ENCODE data around the gene MMAB. TPM values are rescaled to one million over a fixed set of nuclear protein-coding genes. Genes with fewer than 3 reads are reported as not detected.
A peak's percentile ranks its signal among the peaks of the same experiment; 100 is the strongest.

MMAB gene
- total and polyA plus RNA-seq, 10 of the 15 experiments (the other 5 are each of a cell fraction or from before 2014, with no cell fraction given) = 10.6 to 65.3 (median 45.2) TPM

GRCh38 chr12:109519787-109520186 is 53.5 kb downstream of the MMAB start:
- SMC1A ChIA-PET (ENCODE audit: uncharacterized antibody, unreplicated experiment) = interaction anchor here (1.7 kb wide), 1 partner anchor 258 kb away, joined by 10 read pairs; no protein-coding TSS in a partner anchor
- RAD21 ChIA-PET (ENCODE audit: unreplicated experiment) = no interaction called here
- Histone ChIP-seq H4K20me1 (ENCODE audit: control insufficient read depth, insufficient read depth) (peaks cover 2% of the 10 kb centered on the region; the same call in 1 of the 2 replicates), H3K27ac (ENCODE audit: control insufficient read depth, insufficient read depth) (no peak overlapping the region), H3K36me3 (ENCODE audit: control insufficient read depth in 2 of 2, insufficient read depth in 2 of 2, low read length in 1 of 2) (peaks cover 6 to 15% of the 10 kb centered on the region in 2 experiments), H3K4me1 (ENCODE audit: control insufficient read depth, insufficient read depth, low read length) (no peaks in the 10 kb centered on the region), H3K4me2 (ENCODE audit: control insufficient read depth, insufficient read depth) (no peak overlapping the region), H2AFZ (ENCODE audit: control insufficient read depth, low read depth, low read length) (no peak overlapping the region), H3K79me2 (ENCODE audit: control insufficient read depth, insufficient read depth, low read length) (no peaks in the 10 kb centered on the region), H3K4me3 (no peak overlapping the region), H3K9ac (ENCODE audit: control insufficient read depth, insufficient read depth, low read length) (no peak overlapping the region), H3K9me3 (replicated peaks; ENCODE audit: control insufficient read depth, insufficient read depth, low read length) (no peaks in the 10 kb centered on the region), H3K27me3 (replicated peaks in 1 of 2; ENCODE audit: control insufficient read depth in 2 of 2, insufficient read depth in 2 of 2, low read length in 1 of 2) (no peaks in the 10 kb centered on the region)
- WGBS (ENCODE audit: insufficient coverage, insufficient replicate concordance, low lambda C conversion rate, missing lambda C conversion rate) = 73% methylated on average over 6 of the region's 6 CpGs
- FAIRE-seq (no peak), ATAC-seq (no peak), DNase-seq (ENCODE audit: low read depth, low spot score) (no peak)
- CTCF ChIA-PET = interaction anchor here (1.0 to 6.0 kb wide), 6 partner anchors 11 to 325 kb away, joined by 3 to 56 read pairs (median 4); no protein-coding TSS in a partner anchor
- TF ChIP-seq SMAD5 (IDR thresholded peaks at IDR 0.05; ENCODE audit: low read depth) = no peak
- no peak for TF ChIP-seq HDGF (IDR thresholded peaks at IDR 0.05)
- intact Hi-C loops (cut with micrococcal nuclease; ENCODE audit: unreplicated experiment) = loop anchor here (5.0 kb wide), 1 partner anchor 328 kb away; no protein-coding TSS in a partner anchor
- no TSS peak for BruUV-seq (replicated peaks)
- in situ Hi-C loops (cut with MboI) = loop anchor here (5.0 kb wide), 1 partner anchor 258 kb away; no protein-coding TSS in a partner anchor
- POLR2A ChIA-PET = no interaction called here

DNA sequence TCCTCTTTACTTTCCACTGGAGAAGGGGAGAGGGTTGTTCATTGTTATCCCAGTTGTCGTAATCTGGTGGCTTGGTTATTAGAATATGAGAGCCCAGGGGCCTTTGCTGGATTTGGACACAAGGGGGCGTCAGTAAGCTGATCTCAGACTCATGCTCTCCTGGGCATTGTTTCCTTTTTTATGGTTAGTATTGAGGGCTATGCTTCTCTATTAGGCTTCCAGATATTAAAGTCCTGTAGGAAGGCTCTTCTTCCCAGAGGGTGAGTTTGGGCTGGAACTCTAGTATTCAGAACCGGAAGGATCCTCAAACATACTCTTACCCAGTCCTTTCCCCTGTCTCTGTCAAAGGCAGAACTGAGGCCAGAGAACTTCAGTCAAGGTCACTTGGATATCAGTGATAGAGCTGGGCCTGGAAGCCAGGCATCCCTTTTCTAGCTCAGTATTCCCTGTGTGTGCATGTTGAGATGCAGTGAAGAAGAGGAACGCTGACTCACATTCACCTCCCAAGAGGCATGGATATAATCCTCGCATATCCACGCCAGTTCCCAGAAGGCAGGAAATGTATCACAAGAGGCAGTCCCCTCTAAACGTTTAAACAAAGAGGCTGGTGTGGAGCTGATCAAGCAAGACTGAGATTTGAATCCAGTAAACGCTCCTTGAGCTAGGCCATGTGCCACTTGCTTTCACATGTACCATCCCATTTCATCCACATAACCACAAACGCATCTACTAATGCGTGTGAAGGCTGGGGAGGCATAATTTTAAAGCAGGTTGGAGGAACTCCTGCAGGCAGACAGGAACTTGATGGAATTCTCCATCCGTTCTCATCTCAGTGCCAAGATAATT is 54.3 kb downstream of the MMAB start:
- peak; percentile 83 for ATAC-seq
- no peaks in the 10 kb centered on the region for H3K4me1 ChIP-seq (ENCODE audit: control insufficient read depth, insufficient read depth, low read length)
- no peak overlapping the region for H3K27ac ChIP-seq (ENCODE audit: control insufficient read depth, insufficient read depth)
- no peaks in the 10 kb centered on the region for H3K79me2 ChIP-seq (ENCODE audit: control insufficient read depth, insufficient read depth, low read length)
- no peak overlapping the region for H3K4me2 ChIP-seq (ENCODE audit: control insufficient read depth, insufficient read depth)
- intact Hi-C loops (cut with micrococcal nuclease; ENCODE audit: unreplicated experiment) = loop anchor here (1.0 to 5.0 kb wide), 2 partner anchors 256 to 328 kb away; no protein-coding TSS in a partner anchor
- H3K27me3 ChIP-seq (replicated peaks in 1 of 2; ENCODE audit: control insufficient read depth in 2 of 2, insufficient read depth in 2 of 2, low read length in 1 of 2) = no peaks in the 10 kb centered on the region
- peak; percentile 49 for FAIRE-seq
- no peak for DNase-seq (ENCODE audit: low read depth, low spot score)
- in situ Hi-C loops (cut with MboI) = loop anchor here (5.0 kb wide), 1 partner anchor 258 kb away; no protein-coding TSS in a partner anchor
- no peak overlapping the region for H3K9ac ChIP-seq (ENCODE audit: control insufficient read depth, insufficient read depth, low read length)
- no peaks in the 10 kb centered on the region for H3K9me3 ChIP-seq (replicated peaks; ENCODE audit: control insufficient read depth, insufficient read depth, low read length)
- ChIA-PET CTCF (interaction anchor here (0.7 to 6.0 kb wide), 8 partner anchors 11 to 326 kb away, joined by 3 to 56 read pairs (median 4); no protein-coding TSS in a partner anchor), SMC1A (ENCODE audit: uncharacterized antibody, unreplicated experiment) (interaction anchor here (1.0 to 1.7 kb wide), 2 partner anchors 256 to 258 kb away, joined by 5 to 10 read pairs; no protein-coding TSS in a partner anchor), POLR2A (no interaction called here), RAD21 (ENCODE audit: unreplicated experiment) (interaction anchor here (1.1 kb wide), 1 partner anchor 257 kb away, joined by 3 read pairs; no protein-coding TSS in a partner anchor)
- no peak overlapping the region for H3K4me3 ChIP-seq
- H4K20me1 ChIP-seq (ENCODE audit: control insufficient read depth, insufficient read depth) = peaks cover 2% of the 10 kb centered on the region; the same call in 1 of the 2 replicates
- H3K36me3 ChIP-seq (ENCODE audit: control insufficient read depth in 2 of 2, insufficient read depth in 2 of 2, low read length in 1 of 2) = peaks cover 6 to 15% of the 10 kb centered on the region in 2 experiments
- no peak overlapping the region for H2AFZ ChIP-seq (ENCODE audit: control insufficient read depth, low read depth, low read length)
- 77% methylated on average over 11 of the region's 11 CpGs for WGBS (ENCODE audit: insufficient coverage, insufficient replicate concordance, low lambda C conversion rate, missing lambda C conversion rate)
- BruUV-seq (replicated peaks) = no TSS peak
- TF ChIP-seq ZNF274 (IDR thresholded peaks at IDR 0.05; ENCODE audit: insufficient read depth, insufficient read length) (no peak), HDAC2 (IDR thresholded peaks at IDR 0.05) (no peak), RELB (IDR thresholded peaks at IDR 0.05; ENCODE audit: low read depth) (no peak), MTA3 (IDR thresholded peaks at IDR 0.05; ENCODE audit: borderline replicate concordance, low read length) (no peak), ASH2L (IDR thresholded peaks at IDR 0.05; ENCODE audit: borderline replicate concordance, low read depth) (no peak), BMI1 (IDR thresholded peaks at IDR 0.05; ENCODE audit: borderline replicate concordance) (no peak), CTCF (IDR thresholded peaks at IDR 0.05 in 2 of 3, conservative IDR thresholded peaks at IDR 0.05 in 1 of 3; ENCODE audit: control insufficient read depth in 2 of 3, extremely low read depth in 1 of 3, insufficient read depth in 1 of 3, low read depth in 3 of 3, low read length in 3 of 3) (peak; percentile 71 to 81 (median 80)), RAD21 (IDR thresholded peaks at IDR 0.05; ENCODE audit: insufficient read depth, low read depth, low read length) (peak; percentile 56), PML (IDR thresholded peaks at IDR 0.05; ENCODE audit: low read length) (no peak), ZNF207 (IDR thresholded peaks at IDR 0.05; ENCODE audit: borderline replicate concordance) (no peak), KDM1A (IDR thresholded peaks at IDR 0.05; ENCODE audit: borderline replicate concordance) (no peak)

Data from GM12878 (cell line).